B cell (primary cell): ENCODE results near the gene CACNA1F. TPM values are rescaled to one million over a fixed set of nuclear protein-coding genes. Genes with fewer than 3 reads are reported as not detected.

Experiments used
- ATAC-seq: fragments of 200-7000 bp; cut with Tn5 transposase; one replicate; pipeline ENCODE4 v1.10.0; 2021; ENCODE audit warnings: low read depth, mild to moderate bottlenecking, moderate number of reproducible peaks, moderate library complexity
- CTCF ChIA-PET: fragments of 350-600 bp; sonication (Branson Sonifier 250); formaldehyde crosslinking; loops from one replicate; lab custom pipeline; 2021; ENCODE audit warnings: antibody characterized with exemption, inconsistent platforms; lab: Charles Lee
- POLR2A ChIA-PET: fragments of 350-600 bp; sonication (Branson Sonifier 250); formaldehyde crosslinking; loops from one replicate; lab custom pipeline; 2021; ENCODE audit warnings: antibody characterized with exemption; lab: Charles Lee
- DNase-seq: peaks from one replicate; pipeline ENCODE4 v3.0.0; 2013
- H2AFZ ChIP-seq: 2 replicates; pipeline ENCODE4 v1.6.1; 2012; ENCODE audit warnings: mild to moderate bottlenecking, low read depth, low read length; ENCODE audit not compliant: insufficient read depth, poor library complexity, severe bottlenecking
- H3K27ac ChIP-seq, 2 donors: 1 replicate in 1 of 2; 2 replicates in 1 of 2; pipeline ENCODE4 v1.5.1; 2012 to 2013; ENCODE audit warnings: low read length in 2 of 2, mild to moderate bottlenecking in 2 of 2, moderate library complexity in 1 of 2
- H3K27me3 ChIP-seq, 4 experiments: fragments of 200-600 bp in 1 of 4; sonication (generic) in 1 of 4; replicated peaks in 1 of 4; 1 replicate in 2 of 4; 2 replicates in 2 of 4; pipeline versions ENCODE4 v1.6.1 to v1.7.0; 2013 to 2016; ENCODE audit warnings: low read length in 3 of 4, mild to moderate bottlenecking in 2 of 4, mixed read lengths in 1 of 4, moderate library complexity in 1 of 4; ENCODE audit not compliant: insufficient read depth in 4 of 4, control insufficient read depth in 3 of 4; ENCODE audit errors: control extremely low read depth in 1 of 4
- H3K36me3 ChIP-seq, 2 experiments: replicated peaks in 1 of 2; 1 replicate in 1 of 2; 2 replicates in 1 of 2; pipeline versions ENCODE4 v1.6.1 to v1.7.1; 2013; ENCODE audit warnings: low read length in 1 of 2; ENCODE audit not compliant: insufficient read depth in 2 of 2, control insufficient read depth in 1 of 2; ENCODE audit errors: control extremely low read depth in 1 of 2, extremely low read depth in 1 of 2
- H3K4me1 ChIP-seq, 2 donors: fragments of 200-600 bp in 1 of 2; sonication (generic) in 1 of 2; 1 replicate in 1 of 2; 2 replicates in 1 of 2; pipeline versions ENCODE4 v1.5.1 to v1.6.1; 2013 to 2017; ENCODE audit warnings: low read length in 2 of 2; ENCODE audit not compliant: control insufficient read depth in 2 of 2, insufficient read depth in 2 of 2
- H3K4me2 ChIP-seq: replicated peaks from 2 replicates; pipeline ENCODE3; 2012; ENCODE audit warnings: mild to moderate bottlenecking, low read depth, low read length; ENCODE audit not compliant: poor library complexity, severe bottlenecking
- H3K4me3 ChIP-seq, 5 experiments: fragments of 200-600 bp in 1 of 5; sonication (generic) in 1 of 5; 1 replicate in 3 of 5; 2 replicates in 2 of 5; pipeline versions ENCODE4 v1.5.1 to v1.7.0; 2011 to 2016; ENCODE audit warnings: low read length in 4 of 5, mild to moderate bottlenecking in 4 of 5, low read depth in 2 of 5, control low read depth in 1 of 5, moderate library complexity in 1 of 5; ENCODE audit not compliant: insufficient read depth in 1 of 5; ENCODE audit errors: control extremely low read depth in 1 of 5, extremely low read depth in 1 of 5
- H3K79me2 ChIP-seq: fragments of 200-600 bp; sonication (generic); one replicate; pipeline ENCODE4 v1.6.0; 2016; ENCODE audit warnings: low read length; ENCODE audit not compliant: control insufficient read depth, insufficient read depth
- H3K9ac ChIP-seq: fragments of 200-600 bp; sonication (generic); 2 replicates; pipeline ENCODE4 v1.6.1; 2017; ENCODE audit warnings: mild to moderate bottlenecking, low read length, moderate library complexity
- H3K9me3 ChIP-seq, 3 donors: one replicate each; pipeline versions ENCODE4 v1.6.1 to v1.7.1; 2013; ENCODE audit warnings: low read length in 2 of 3; ENCODE audit not compliant: control insufficient read depth in 2 of 3, insufficient read depth in 1 of 3; ENCODE audit errors: control extremely low read depth in 1 of 3
- H4K20me1 ChIP-seq: 2 replicates; pipeline ENCODE4 v1.6.0; 2012; ENCODE audit warnings: mild to moderate bottlenecking, low read length; ENCODE audit not compliant: insufficient read depth, control insufficient read depth, poor library complexity, severe bottlenecking
- H3K27ac Mint-ChIP-seq: one replicate; pipeline ENCODE4 v1.8.0; 2021; ENCODE audit warnings: mixed read lengths
- H3K27me3 Mint-ChIP-seq: one replicate; pipeline ENCODE4 v1.8.0; 2021; ENCODE audit warnings: mixed read lengths
- H3K4me1 Mint-ChIP-seq: one replicate; pipeline ENCODE4 v1.8.0; 2021; ENCODE audit warnings: mixed read lengths
- H3K4me3 Mint-ChIP-seq: one replicate; pipeline ENCODE4 v1.8.0; 2021; ENCODE audit warnings: mixed read lengths
- H3K9me3 Mint-ChIP-seq: one replicate; pipeline ENCODE4 v1.8.0; 2022; ENCODE audit warnings: mixed read lengths; ENCODE audit not compliant: insufficient read depth
- CTCF ChIP-seq: fragments of 200-600 bp; IDR thresholded peaks from one replicate; pipeline ENCODE4 v1.8.0; 2022; ENCODE audit warnings: antibody characterized with exemption, mild to moderate bottlenecking
- EZH2 ChIP-seq: IDR thresholded peaks from 2 replicates; pipeline ENCODE4 v1.6.1; 2012; ENCODE audit warnings: borderline replicate concordance, low read depth, mild to moderate bottlenecking, moderate library complexity, low read length; ENCODE audit not compliant: insufficient read depth, poor library complexity, severe bottlenecking
- WGBS: methylation state at CpG from one replicate; pipeline ENCODE4 v1.1.5; 2013; ENCODE audit warnings: missing lambda C conversion rate; ENCODE audit not compliant: insufficient coverage; 5-methylcytosine and 5-hydroxymethylcytosine counted together
- intact Hi-C: fragments of 100-400 bp; cut with micrococcal nuclease; formaldehyde crosslinking; loops from one replicate; pipeline ENCODE4 v1.10.0; 2022
- polyA plus RNA-seq: library from polyadenylated mRNA; depleted of rRNA; stranded (reverse); fragments of >200 nt; gene quantifications from 2 replicates; pipeline ENCODE4 v1.2.3, GENCODE V29; 2012
- total RNA-seq, 2 donors: library from RNA; stranded (reverse); fragments of 120-200 nt in 1 of 2; gene quantifications; 1 replicate in 1 of 2; 2 replicates in 1 of 2; pipeline versions ENCODE4 v1.2.3 to v1.2.4, GENCODE V29; 2013 to 2022

The CACNA1F gene
- total and polyA plus RNA-seq, 2 donors (not counting 1 experiment from before 2014, with no cell fraction given) = 6.7 to 9.3 TPM

- H3K27ac ChIP-seq = peak overlapping the region; percentile 87 to 88
- WGBS = 5% methylated on average over 10 of the region's 44 CpGs
- no peaks in the 10 kb centered on the region for H3K27me3 ChIP-seq
- Mint-ChIP-seq H3K4me1 (peaks cover 18% of the 10 kb centered on the region), H3K4me3 (peak overlapping the region; percentile 89), H3K9me3 (no peaks in the 10 kb centered on the region), H3K27me3 (no peaks in the 10 kb centered on the region), H3K27ac (peak overlapping the region; percentile 97)
- peak overlapping the region; percentile 62 for H3K4me2 ChIP-seq
- ChIA-PET CTCF (interaction anchor here (1.0 to 1.7 kb wide), 2 partner anchors 39 to 64 kb away, joined by 3 to 7 read pairs; no protein-coding TSS in a partner anchor), POLR2A (interaction anchor here (1.0 to 1.1 kb wide), 2 partner anchors 38 to 40 kb away, joined by 3 read pairs; no protein-coding TSS in a partner anchor)
- no peaks in the 10 kb centered on the region for H3K9me3 ChIP-seq
- peak overlapping the region; percentile 76 for H2AFZ ChIP-seq
- ATAC-seq (peak; percentile 75), DNase-seq (peak; percentile 77)
- H4K20me1 ChIP-seq = no peaks in the 10 kb centered on the region
- TF ChIP-seq EZH2 = no peak
- TF ChIP-seq CTCF = peak; percentile 36
- H3K4me1 ChIP-seq = peaks cover 5 to 22% of the 10 kb centered on the region in 2 donors
- H3K9ac ChIP-seq = peak overlapping the region; percentile 65
- intact Hi-C loops = loop anchor here (1.0 to 2.0 kb wide), 2 partner anchors 30 to 40 kb away; partner anchors contain the start of gene SYP
- no peaks in the 10 kb centered on the region for H3K36me3 ChIP-seq
- H3K79me2 ChIP-seq = peaks cover 8% of the 10 kb centered on the region
- H3K4me3 ChIP-seq = peak overlapping the region in 4 of 5 experiments; percentile 54 to 64 (median 60)
These were observed 2.5 kb downstream of the CACNA1F start for GRCh38 chrX:49230500-49231232.

GRCh38 chrX:49228185-49228584 lies 5.0 kb downstream of the CACNA1F start:
- Histone ChIP-seq H3K4me3 (no peak overlapping the region), H3K9ac (no peak overlapping the region), H3K9me3 (no peaks in the 10 kb centered on the region), H3K79me2 (no peaks in the 10 kb centered on the region), H3K27me3 (no peaks in the 10 kb centered on the region), H4K20me1 (no peaks in the 10 kb centered on the region), H3K27ac (no peak overlapping the region), H2AFZ (no peak overlapping the region), H3K36me3 (no peaks in the 10 kb centered on the region), H3K4me1 (peaks cover 5 to 14% of the 10 kb centered on the region in 2 donors), H3K4me2 (no peak overlapping the region)
- ChIA-PET POLR2A (no interaction called here), CTCF (no interaction called here)
- WGBS = 97% methylated on average over 14 of the region's 17 CpGs
- no peak for ATAC-seq
- TF ChIP-seq EZH2 (no peak), CTCF (no peak)
- no peaks in the 10 kb centered on the region for H3K9me3 Mint-ChIP-seq
- peaks cover 14% of the 10 kb centered on the region for H3K4me1 Mint-ChIP-seq
- no peak overlapping the region for H3K27ac Mint-ChIP-seq
- no peaks in the 10 kb centered on the region for H3K27me3 Mint-ChIP-seq
- no peak for DNase-seq
- intact Hi-C loops = no loop called here
- no peak overlapping the region for H3K4me3 Mint-ChIP-seq
